DND-41 (cell line): ENCODE data around the gene TP63.

ENCODE experiments used
- CTCF ChIP-seq: IDR thresholded peaks from 2 replicates; pipeline ENCODE4 v1.5.1; 2012; ENCODE audit warnings: borderline replicate concordance, low read length, moderate library complexity, mild to moderate bottlenecking; ENCODE audit not compliant: poor library complexity, severe bottlenecking; ENCODE audit errors: extremely low read depth
- EZH2 ChIP-seq: IDR thresholded peaks from 3 replicates; pipeline ENCODE4 v1.6.1; 2012; ENCODE audit warnings: borderline replicate concordance, low read depth, mild to moderate bottlenecking, moderate library complexity, low read length, inconsistent platforms; ENCODE audit not compliant: severe bottlenecking

- no peak for TF ChIP-seq CTCF
- no peak for TF ChIP-seq EZH2
Observed at GRCh38 chr3:189860296-189860695, 229.1 kb downstream of the TP63 start.
